Measurements from ENCODE around the gene ORM2.
A peak's percentile ranks its signal among the peaks of the same experiment; 100 is the strongest.

The ORM2 gene

DNA sequence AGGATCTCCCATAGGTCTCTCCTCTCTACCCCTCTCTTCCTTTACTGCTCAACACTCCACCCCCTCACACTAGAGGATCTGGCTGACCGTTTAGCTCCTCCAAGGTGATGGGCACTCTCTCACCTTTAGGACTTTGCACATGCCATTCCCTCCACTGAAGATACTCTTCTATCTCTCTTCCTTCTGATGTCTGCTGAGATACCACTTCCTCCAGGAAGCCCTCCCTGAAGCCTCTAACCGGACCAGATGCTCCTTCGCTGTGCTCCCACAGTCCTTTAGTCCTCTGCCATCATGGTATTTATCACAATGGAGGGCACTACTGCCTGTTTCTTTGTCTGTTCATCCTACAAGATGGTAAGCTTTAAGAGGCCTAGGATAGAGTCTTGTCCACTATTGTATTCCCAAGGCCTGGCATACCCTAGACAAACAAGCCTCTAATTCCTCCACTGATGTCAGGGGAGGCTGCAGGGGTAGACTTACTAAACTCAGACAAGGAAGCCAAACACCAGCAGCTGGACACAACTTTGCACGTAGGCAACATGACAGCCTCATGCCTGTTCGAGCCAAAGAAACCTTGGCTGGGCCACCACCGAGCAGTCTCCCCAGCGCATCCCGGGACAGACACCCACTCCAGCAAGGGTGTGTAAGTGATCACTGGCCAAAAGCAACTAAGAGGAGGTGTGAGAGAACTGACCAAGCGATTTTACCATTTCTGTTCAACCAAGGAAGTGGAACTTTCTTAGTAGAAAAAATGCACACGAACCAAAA, 20.2 kb downstream of the ORM2 start:
- DNase-seq (ENCODE audit: low read depth, low spot score): no peak

GRCh38 chr9:114350636-114351401, 21.1 kb downstream of the ORM2 start:
- no peak for DNase-seq (ENCODE audit: low read depth, low spot score)

- DNase-seq (ENCODE audit: low read depth, low spot score): no peak
These were observed 22.3 kb downstream of the ORM2 start for GRCh38 chr9:114351932-114352331.

DNA sequence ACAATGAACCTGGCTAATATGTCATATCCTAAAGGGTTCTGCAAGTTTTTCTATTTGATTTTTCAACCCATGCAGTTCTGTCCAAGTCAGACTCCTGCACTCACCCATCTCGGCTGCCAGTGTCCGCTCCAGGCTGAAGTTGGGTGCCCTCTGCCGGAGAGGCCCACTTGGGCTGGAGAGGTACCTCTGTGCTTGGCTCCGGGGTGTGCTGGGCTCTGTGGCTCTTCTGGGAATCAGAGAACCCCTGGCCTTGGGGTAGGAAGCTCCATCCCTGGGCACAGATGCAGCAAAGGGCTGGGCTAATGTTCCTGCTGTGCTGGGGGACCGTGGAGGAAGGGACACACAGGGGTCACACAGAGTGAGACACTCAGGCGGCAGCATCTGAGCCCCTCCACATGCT, 26.2 kb downstream of the ORM2 start:
- DNase-seq (ENCODE audit: low read depth, low spot score): peak; percentile 20

DNA sequence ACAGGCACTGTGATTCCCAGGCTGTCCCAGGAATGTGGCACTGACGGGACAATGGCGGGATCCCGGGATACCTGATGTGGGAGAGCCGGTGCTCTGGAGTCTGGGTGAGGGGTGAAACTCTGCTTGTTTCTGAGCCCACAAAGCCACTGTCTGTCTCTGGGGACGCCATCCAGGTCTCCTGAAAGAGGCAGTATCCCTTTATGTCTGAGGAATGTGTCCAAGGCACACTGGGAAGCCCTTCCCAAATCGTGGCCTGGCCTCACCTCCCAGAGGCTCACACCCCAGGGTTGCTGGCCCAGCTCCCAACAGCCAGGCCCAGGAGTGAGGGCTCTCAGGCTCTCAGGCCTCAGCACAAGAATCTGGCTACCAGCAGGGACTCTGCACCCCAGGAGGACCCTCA, 27.1 kb downstream of the ORM2 start:
- DNase-seq (ENCODE audit: low read depth, low spot score): peak; percentile 12

GRCh38 chr9:114357360-114357759, 27.7 kb downstream of the ORM2 start:
- DNase-seq (ENCODE audit: low read depth, low spot score): no peak

DNA sequence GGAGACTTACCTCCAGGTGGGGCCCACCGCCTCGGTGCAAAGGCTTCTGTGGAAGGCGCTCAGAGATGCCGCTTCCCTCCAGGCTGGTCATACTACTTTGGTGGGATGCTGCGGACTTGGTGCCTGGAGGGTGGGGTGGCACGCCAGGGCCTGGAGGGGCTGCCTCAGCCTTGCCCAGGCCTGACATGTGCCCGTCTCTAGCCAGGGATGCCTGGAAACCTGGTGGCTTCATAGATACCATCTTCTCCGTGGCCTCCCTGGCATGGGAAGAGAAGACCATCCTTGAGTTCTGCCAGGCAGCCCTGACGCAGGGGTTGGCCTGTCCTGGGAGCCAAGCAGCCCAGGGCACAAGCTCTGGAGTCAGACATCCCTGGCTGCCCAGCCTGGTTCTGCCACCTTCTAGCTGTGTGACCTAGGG, 28.3 kb downstream of the ORM2 start:
- DNase-seq (ENCODE audit: low read depth, low spot score): no peak

DNA sequence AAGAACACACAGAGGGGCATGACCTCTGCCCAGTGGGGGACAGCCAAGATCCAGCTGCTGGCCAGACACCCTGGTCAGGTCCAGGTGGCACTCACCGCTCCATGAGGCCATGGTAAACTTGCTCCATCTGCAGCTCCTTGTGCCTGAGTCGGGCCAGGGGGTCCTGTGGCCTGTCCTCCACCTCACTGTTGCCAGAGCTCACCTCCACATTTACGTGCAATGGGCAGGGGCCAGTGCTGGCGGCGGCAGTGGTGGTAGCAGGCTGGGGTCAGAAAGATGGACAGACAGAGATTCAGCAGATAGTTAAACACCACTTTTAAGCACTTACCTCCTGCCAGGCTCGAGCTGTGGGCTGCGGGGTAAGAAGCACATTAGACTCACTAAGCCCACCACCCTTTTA, 30.1 kb downstream of the ORM2 start:
- DNase-seq (ENCODE audit: low read depth, low spot score): no peak

DNA sequence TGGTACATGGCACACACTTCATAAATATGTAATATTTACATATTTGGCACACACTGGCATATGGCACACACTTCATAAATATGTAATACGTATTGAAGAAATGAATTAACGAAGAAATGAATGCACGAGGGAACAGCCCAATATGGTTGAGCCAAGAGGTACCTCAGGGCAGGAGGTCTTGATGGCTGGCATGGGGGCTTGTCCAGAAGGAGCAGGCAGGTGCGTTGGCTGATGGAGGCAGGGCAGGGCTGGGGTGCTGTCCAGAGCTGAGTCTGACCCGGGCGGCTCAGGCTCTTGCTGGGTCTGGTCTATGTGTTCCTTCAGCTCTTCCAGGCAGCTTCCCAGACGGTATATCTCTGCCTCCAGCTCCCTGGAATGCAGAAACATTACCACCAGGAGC, 31.9 kb downstream of the ORM2 start:
- DNase-seq (ENCODE audit: low read depth, low spot score): no peak

- no peak for DNase-seq (ENCODE audit: low read depth, low spot score)
These were observed 32.7 kb downstream of the ORM2 start for GRCh38 chr9:114362394-114362793.

DNA sequence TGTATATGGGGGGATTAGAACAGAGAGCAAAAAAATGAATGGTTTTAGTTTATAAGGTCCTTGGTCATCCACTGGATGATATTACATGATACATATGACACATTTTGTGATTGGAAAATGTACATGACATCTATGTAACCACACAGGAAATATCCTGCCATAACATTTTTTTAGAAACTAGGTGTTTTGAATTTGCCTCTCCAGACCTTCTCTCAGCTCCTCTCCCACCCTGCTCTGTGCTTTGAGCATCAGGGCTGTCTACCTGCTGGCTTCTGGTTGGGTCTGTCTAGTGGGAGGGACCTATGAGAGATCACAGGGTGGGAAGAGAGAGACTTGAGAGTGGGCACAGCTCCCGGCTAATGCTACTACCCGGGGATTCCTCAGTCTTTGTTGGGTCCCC, 33.8 kb downstream of the ORM2 start:
- DNase-seq (ENCODE audit: low read depth, low spot score): no peak

GRCh38 chr9:114364134-114365041, 34.7 kb downstream of the ORM2 start:
- DNase-seq (ENCODE audit: low read depth, low spot score): peak; percentile 66

DNA sequence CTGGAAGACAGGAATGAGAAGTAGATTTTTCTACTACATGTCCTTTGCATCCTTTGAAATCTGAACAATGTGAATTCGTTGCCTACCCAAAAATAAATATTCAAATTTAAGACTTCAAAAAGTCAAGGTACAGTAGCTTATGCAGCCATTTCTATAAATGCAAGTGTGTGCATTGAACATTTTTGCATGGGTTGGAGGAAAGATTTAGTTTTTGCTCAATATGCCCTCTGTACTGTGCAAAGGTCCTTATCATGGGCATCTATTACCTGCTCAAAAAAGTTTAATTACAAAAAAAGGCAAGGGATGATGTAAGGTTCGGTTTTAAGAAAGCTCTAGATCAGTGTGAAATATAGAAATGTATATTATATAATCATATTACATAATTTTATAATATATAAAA, 35.5 kb downstream of the ORM2 start:
- no peak for DNase-seq (ENCODE audit: low read depth, low spot score)

- peak; percentile 89 for DNase-seq (ENCODE audit: low read depth, low spot score)
These were observed 36.9 kb downstream of the ORM2 start for GRCh38 chr9:114366334-114367128.

- DNase-seq (ENCODE audit: low read depth, low spot score): no peak
These were observed 37.7 kb downstream of the ORM2 start for GRCh38 chr9:114367366-114367765.

- no peak for DNase-seq (ENCODE audit: low read depth, low spot score)
These were observed 38.3 kb downstream of the ORM2 start for GRCh38 chr9:114367772-114368569.

GRCh38 chr9:114369216-114370130, 39.8 kb downstream of the ORM2 start:
- no peak for DNase-seq (ENCODE audit: low read depth, low spot score)

DNA sequence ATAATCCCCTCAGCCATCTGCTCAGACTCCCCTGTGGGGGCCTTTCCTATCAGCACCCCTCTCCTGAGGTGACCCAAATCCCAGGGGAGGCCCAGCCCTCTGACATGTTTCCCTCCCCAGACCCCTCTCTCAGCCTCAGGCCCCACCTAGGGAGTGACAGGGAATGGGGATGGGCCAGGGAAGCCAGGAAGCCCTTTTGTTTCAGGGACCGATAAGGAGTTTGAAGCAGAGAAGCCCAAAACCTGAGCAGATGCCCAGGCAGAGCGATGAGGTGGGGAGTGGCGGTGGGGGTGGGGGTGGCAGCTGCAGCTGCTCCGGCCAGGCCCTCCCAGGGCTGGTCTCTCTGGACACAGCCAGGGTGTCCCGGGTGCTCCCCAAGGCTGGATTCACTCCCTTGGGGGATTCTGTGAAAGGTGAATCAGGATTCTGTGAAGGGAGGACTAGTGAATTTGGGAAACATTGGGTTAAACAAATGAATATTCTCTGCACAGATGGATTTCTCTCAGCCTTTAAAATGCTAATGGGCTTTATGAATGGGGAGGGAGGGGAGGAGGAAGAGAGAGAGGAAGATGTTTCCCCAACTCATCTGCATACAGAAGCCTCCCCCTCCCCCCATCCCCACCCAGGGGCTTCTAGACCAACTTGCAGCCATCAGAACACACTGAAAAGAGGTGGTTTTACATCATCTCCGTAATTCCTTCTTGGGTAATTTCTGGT, 40.7 kb downstream of the ORM2 start:
- DNase-seq (ENCODE audit: low read depth, low spot score): no peak

DNA sequence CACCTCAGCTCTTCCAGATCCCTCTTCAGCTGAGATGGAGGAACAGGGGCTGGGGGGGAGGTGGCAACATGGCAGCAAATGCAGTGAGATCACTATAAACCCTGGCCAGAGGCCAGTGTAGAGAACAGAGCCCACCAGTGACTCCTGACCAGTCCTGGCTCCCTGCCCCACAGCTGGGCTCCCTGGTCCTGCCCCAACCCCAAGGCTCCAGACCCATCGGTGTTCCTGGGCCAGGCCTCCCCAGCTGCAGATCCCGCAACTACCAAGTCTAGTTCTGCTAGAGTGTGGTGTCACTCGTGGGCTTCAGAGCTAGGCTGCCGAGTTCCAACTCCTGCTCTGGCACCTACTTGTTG, 41.3 kb downstream of the ORM2 start:
- no peak for DNase-seq (ENCODE audit: low read depth, low spot score)

All from astrocyte of the hippocampus (primary cell).